ENCODE data around the gene SLC16A2. TPM values are rescaled to one million over a fixed set of nuclear protein-coding genes. Genes with fewer than 3 reads are reported as not detected.
"Not testable (repeated sequence)": the region's sequence is repeated elsewhere in the genome, so short reads cannot be mapped to it uniquely, and the experiment has no call there.

Gene SLC16A2
- total RNA-seq, 1 experiment from 2014 or later = 34.5 TPM

- Histone ChIP-seq H3K27me3 (ENCODE audit: control insufficient read depth, insufficient read depth, low read length) (no peaks in the 10 kb centered on the region), H3K36me3 (ENCODE audit: control insufficient read depth, insufficient read depth, low read length) (no peaks in the 10 kb centered on the region), H3K4me3 (ENCODE audit: low read depth in 2 of 2, low read length in 2 of 2) (no peak overlapping the region), H3K4me1 (ENCODE audit: control insufficient read depth, insufficient read depth, low read length) (no peaks in the 10 kb centered on the region), H3K9me3 (ENCODE audit: control insufficient read depth, insufficient read depth, low read depth, low read length) (peaks cover 3% of the 10 kb centered on the region; the same call in 1 of the 2 replicates), H3K27ac (ENCODE audit: low read length) (no peak overlapping the region)
- POLR2A ChIA-PET = interaction anchor here (0.7 kb wide), 1 partner anchor 10 kb away, joined by 3 read pairs; no protein-coding TSS in a partner anchor
- in situ Hi-C loops (cut with HindIII; ENCODE audit: low pct_unique_long_range_greater_than_20kb, low sequenced_read_pairs) = no loop called here
- no TSS peak for BruUV-seq (replicated peaks)
- CTCF ChIA-PET = no interaction called here
- ATAC-seq (no peak), DNase-seq (ENCODE audit: low read depth, low spot score) (no peak)
- intact Hi-C loops (cut with micrococcal nuclease; ENCODE audit: unreplicated experiment) = no loop called here
- TF ChIP-seq TCF7L2 (IDR thresholded peaks at IDR 0.05; ENCODE audit: low read depth, low read length) (no peak), REST (IDR thresholded peaks at IDR 0.05; ENCODE audit: insufficient read depth in 1 of 2, low read depth in 2 of 2, low read length in 1 of 2) (no peak), CTCF (IDR thresholded peaks at IDR 0.05) (no peak), SIN3A (IDR thresholded peaks at IDR 0.05; ENCODE audit: borderline replicate concordance, insufficient read depth, low read depth, low read length) (no peak), POLR2AphosphoS5 (IDR thresholded peaks at IDR 0.05; ENCODE audit: low read depth, low read length) (no peak)
These were observed 94.1 kb downstream of the SLC16A2 start for GRCh38 chrX:74515356-74515755.

DNA sequence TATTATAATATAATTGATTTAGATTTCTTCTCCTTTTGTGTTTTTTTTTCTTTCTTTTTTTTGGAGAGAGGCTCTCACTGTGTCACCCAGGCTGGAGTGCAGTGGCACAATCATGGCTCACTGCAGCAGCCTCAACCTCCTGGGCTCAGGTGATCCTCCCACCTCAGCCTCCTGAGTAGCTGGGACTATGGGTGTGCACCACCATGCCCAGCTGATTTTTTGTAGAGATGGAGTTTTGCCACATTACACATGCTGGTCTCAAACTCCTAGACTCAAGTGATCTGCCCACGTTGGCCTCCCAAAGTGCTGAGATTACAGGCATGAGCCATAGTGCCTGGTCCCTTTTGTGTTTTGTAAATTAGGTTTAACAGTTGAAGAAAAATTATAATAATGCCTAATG is 94.7 kb downstream of the SLC16A2 start:
- H3K27me3 ChIP-seq (ENCODE audit: control insufficient read depth, insufficient read depth, low read length); ATAC-seq; H3K36me3 ChIP-seq (ENCODE audit: control insufficient read depth, insufficient read depth, low read length); intact Hi-C loops (cut with micrococcal nuclease; ENCODE audit: unreplicated experiment); H3K9me3 ChIP-seq (ENCODE audit: control insufficient read depth, insufficient read depth, low read depth, low read length); H3K4me1 ChIP-seq (ENCODE audit: control insufficient read depth, insufficient read depth, low read length); H3K27ac ChIP-seq (ENCODE audit: low read length); BruUV-seq (replicated peaks); CTCF ChIA-PET; DNase-seq (ENCODE audit: low read depth, low spot score); H3K4me3 ChIP-seq (ENCODE audit: low read depth in 2 of 2, low read length in 2 of 2); in situ Hi-C loops (cut with HindIII; ENCODE audit: low pct_unique_long_range_greater_than_20kb, low sequenced_read_pairs): not testable (repeated sequence)
- POLR2A ChIA-PET = interaction anchor here (0.7 kb wide), 1 partner anchor 11 kb away, joined by 3 read pairs; no protein-coding TSS in a partner anchor

GRCh38 chrX:74519870-74520269 is 98.6 kb downstream of the SLC16A2 start:
- no peaks in the 10 kb centered on the region for H3K4me1 ChIP-seq (ENCODE audit: control insufficient read depth, insufficient read depth, low read length)
- DNase-seq (ENCODE audit: low read depth, low spot score) (no peak), ATAC-seq (no peak)
- H3K4me3 ChIP-seq (ENCODE audit: low read depth in 2 of 2, low read length in 2 of 2) = no peak overlapping the region
- no peak overlapping the region for H3K27ac ChIP-seq (ENCODE audit: low read length)
- CTCF ChIA-PET = no interaction called here
- H3K9me3 ChIP-seq (ENCODE audit: control insufficient read depth, insufficient read depth, low read depth, low read length) = peaks cover 3% of the 10 kb centered on the region; the same call in 1 of the 2 replicates
- no peak for TF ChIP-seq SIN3A (IDR thresholded peaks at IDR 0.05; ENCODE audit: borderline replicate concordance, insufficient read depth, low read depth, low read length)
- no peak for TF ChIP-seq TCF7L2 (IDR thresholded peaks at IDR 0.05; ENCODE audit: low read depth, low read length)
- TF ChIP-seq POLR2AphosphoS5 (IDR thresholded peaks at IDR 0.05; ENCODE audit: low read depth, low read length) = no peak
- TF ChIP-seq CTCF (IDR thresholded peaks at IDR 0.05) = no peak
- TF ChIP-seq REST (IDR thresholded peaks at IDR 0.05; ENCODE audit: insufficient read depth in 1 of 2, low read depth in 2 of 2, low read length in 1 of 2) = no peak
- intact Hi-C loops (cut with micrococcal nuclease; ENCODE audit: unreplicated experiment) = no loop called here
- BruUV-seq (replicated peaks) = no TSS peak
- POLR2A ChIA-PET = no interaction called here
- H3K36me3 ChIP-seq (ENCODE audit: control insufficient read depth, insufficient read depth, low read length) = no peaks in the 10 kb centered on the region
- no peaks in the 10 kb centered on the region for H3K27me3 ChIP-seq (ENCODE audit: control insufficient read depth, insufficient read depth, low read length)
- in situ Hi-C loops (cut with HindIII; ENCODE audit: low pct_unique_long_range_greater_than_20kb, low sequenced_read_pairs) = no loop called here

All from Panc1 (cell line).